ENCODE results near the gene CBR1.

Gene CBR1

GRCh38 chr21:36075171-36075570 is 5.3 kb downstream of the CBR1 start:
- TF ChIP-seq, protein P1, sequence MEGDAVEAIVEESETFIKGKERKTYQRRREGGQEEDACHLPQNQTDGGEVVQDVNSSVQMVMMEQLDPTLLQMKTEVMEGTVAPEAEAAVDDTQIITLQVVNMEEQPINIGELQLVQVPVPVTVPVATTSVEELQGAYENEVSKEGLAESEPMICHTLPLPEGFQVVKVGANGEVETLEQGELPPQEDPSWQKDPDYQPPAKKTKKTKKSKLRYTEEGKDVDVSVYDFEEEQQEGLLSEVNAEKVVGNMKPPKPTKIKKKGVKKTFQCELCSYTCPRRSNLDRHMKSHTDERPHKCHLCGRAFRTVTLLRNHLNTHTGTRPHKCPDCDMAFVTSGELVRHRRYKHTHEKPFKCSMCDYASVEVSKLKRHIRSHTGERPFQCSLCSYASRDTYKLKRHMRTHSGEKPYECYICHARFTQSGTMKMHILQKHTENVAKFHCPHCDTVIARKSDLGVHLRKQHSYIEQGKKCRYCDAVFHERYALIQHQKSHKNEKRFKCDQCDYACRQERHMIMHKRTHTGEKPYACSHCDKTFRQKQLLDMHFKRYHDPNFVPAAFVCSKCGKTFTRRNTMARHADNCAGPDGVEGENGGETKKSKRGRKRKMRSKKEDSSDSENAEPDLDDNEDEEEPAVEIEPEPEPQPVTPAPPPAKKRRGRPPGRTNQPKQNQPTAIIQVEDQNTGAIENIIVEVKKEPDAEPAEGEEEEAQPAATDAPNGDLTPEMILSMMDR (IDR thresholded peaks at IDR 0.05; ENCODE audit: low read depth, low read length) = no peak
- DNase-seq (ENCODE audit: extremely low read depth, low read depth) = no peak

DNA sequence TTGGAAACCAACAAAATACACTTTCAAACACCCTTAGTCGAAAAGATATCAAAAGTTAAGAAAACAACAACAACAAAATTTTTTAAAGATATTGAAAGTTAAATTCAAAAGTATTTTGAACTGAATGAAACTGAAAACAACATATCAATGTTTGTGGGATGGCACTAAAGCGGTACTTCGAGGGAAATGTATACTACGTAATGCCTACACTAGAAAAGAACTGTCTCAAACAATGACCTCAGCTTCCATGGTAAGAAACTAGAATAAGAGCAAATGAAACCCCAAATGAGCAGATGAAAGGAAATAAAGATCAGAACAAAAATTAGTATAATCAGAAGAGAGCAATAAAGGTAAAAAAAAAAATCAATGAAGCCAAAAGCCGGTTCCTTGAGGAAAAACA is 6.1 kb downstream of the CBR1 start:
- TF ChIP-seq, protein P1 (IDR thresholded peaks at IDR 0.05; ENCODE audit: low read depth, low read length) = no peak
- no peak for DNase-seq (ENCODE audit: extremely low read depth, low read depth)

DNA sequence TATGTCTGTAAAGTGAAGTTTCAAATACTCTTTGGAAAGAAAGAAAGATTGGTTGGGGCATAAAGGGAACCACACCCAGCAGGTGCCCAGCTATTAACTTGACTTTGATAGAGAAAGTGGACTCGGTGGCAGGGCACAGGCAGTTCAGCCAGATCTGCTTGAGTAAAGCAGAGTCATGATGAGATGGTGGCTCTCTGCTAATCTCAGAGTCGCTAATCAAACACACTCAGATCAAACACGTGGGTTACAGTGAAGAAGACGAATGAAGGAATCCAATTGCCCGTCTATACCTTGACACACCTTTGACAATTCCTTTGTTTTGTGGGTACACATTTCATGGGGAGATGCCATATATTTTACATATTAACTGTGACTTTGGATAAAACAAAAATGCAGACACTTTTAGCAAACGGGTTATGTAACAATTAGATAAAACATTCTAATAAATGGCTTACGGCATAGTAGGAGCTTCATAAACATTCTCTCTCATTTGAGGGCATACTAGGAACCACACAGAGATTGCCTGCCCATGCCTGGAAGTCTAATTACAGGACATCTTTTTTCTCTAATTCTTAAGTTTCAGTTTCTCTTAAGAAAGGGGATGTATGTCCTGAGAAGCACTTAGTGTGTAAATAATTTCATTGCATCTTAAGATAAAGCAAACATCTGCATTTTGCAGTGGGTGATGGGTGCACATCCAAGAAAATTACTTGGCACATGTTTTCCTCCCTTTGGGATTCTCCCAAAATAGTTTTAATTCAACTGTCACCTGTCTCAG is 7.2 kb downstream of the CBR1 start:
- no peak for DNase-seq (ENCODE audit: extremely low read depth, low read depth)
- TF ChIP-seq, protein P1 (IDR thresholded peaks at IDR 0.05; ENCODE audit: low read depth, low read length) = no peak

DNA sequence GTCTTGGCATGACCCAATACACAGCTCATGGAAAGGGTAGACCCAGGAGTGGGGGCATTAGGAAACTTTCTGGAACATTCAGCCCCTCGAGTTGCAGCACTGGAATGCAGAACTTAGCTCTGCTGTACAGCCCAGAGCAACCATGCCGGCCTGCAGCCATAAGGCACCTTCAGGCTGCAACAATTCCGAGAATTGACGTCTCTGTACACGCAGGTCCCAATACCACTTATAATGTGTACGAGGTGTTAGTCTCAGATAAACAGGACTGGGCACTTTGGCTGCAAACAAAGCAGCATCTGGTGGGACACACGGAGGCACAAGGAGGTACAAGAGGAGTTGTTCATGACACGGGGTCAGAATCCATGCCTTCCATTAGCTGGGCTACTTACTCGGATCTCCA is 7.9 kb downstream of the CBR1 start:
- TF ChIP-seq, protein P1 (IDR thresholded peaks at IDR 0.05; ENCODE audit: low read depth, low read length) = no peak

DNA sequence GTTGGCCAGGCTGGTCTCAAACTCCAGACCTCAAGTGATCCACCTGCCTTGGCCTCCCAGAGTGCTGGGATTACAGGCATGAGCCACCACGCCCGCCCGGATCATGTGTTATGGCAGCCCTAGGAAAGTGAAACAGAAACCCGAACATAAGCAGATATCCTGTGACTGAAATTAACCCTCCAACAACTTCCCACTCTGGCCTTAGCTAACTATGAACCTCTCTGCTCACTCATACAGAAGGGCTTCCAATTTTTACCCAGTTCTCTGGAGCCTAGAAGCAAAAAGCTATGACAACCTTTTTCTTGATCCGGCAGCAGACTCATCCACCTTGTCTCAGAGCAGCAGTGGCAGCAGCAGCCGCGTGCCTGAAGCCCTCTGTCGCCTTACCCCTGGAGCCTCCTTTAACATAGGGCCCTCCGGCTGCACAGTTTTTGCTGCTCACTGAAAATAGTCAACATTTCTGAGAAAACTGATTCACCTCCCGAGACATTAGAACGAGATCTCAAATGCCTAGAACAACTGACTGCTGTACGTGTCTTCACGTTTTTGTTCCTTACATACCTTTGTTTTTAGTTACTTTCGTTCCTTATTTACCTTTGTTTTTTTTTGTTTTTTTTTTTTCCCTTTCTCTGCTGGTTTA is 9.3 kb downstream of the CBR1 start:
- TF ChIP-seq, protein P1 (IDR thresholded peaks at IDR 0.05; ENCODE audit: low read depth, low read length) = no peak
- no peak for DNase-seq (ENCODE audit: extremely low read depth, low read depth)

More for the DNA sequence above, 7.9 kb downstream of the CBR1 start:
- no peak for DNase-seq (ENCODE audit: extremely low read depth, low read depth)

GRCh38 chr21:36079671-36080070 is 9.8 kb downstream of the CBR1 start:
- no peak for DNase-seq (ENCODE audit: extremely low read depth, low read depth)
- TF ChIP-seq, protein P1 (IDR thresholded peaks at IDR 0.05; ENCODE audit: low read depth, low read length) = no peak

DNA sequence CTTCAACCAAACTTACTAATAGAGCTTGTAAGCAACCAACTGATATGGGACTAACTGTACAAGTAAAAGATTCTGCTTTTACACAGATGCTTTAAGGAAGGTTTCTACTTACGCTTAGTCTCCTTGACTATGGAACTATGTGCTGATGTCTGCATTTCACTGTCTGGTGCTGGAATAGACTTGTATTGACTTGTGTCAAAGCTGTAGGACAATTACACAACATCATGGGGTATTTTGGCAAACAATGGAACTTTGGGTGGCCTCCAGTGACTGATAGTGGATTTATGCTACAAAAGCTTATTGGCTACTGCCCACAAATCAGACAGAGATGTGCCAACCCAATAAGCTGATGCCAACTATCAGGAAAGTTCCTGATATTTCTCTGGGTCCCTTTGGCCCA is 10.6 kb downstream of the CBR1 start:
- TF ChIP-seq, protein P1 (IDR thresholded peaks at IDR 0.05; ENCODE audit: low read depth, low read length) = no peak
- DNase-seq (ENCODE audit: extremely low read depth, low read depth) = no peak
